ENCODE measurements around the gene EPC1. TPM values are rescaled to one million over a fixed set of nuclear protein-coding genes. Genes with fewer than 3 reads are reported as not detected.

The EPC1 gene
- total RNA-seq, 2 experiments from 2014 or later, result 27.1 to 27.3 TPM

GRCh38 chr10:32331606-32332005 lies 15.4 kb downstream of the EPC1 start:
- intact Hi-C loops (cut with micrococcal nuclease), result loop anchor here (1.0 to 5.0 kb wide), 8 partner anchors 9 to 1629 kb away; partner anchors contain the start of gene ARHGAP12
- Mint-ChIP-seq H3K27me3 (no peaks in the 10 kb centered on the region), H3K36me3 (peaks cover 14% of the 10 kb centered on the region), H3K4me3 (no peak overlapping the region), H3K4me1 (ENCODE audit: low read depth) (peaks cover 94% of the 10 kb centered on the region), H3K9me3 (no peaks in the 10 kb centered on the region), H3K27ac (peak overlapping the region; percentile 91)
- CTCF ChIA-PET, result interaction anchor here (5.7 kb wide), 1 partner anchor 14 kb away, joined by 43 read pairs; no protein-coding TSS in a partner anchor
- POLR2A ChIA-PET, result interaction anchor here (0.5 to 4.4 kb wide), 3 partner anchors 13 to 81 kb away, joined by 3 to 35 read pairs (median 10); no protein-coding TSS in a partner anchor
- DNase-seq, result no peak

- H3K4me3 Mint-ChIP-seq, result no peak overlapping the region
- DNase-seq, result no peak
- H3K27ac Mint-ChIP-seq, result peak overlapping the region; percentile 34
- intact Hi-C loops (cut with micrococcal nuclease), result loop anchor here (5.0 kb wide), 3 partner anchors 33 to 1628 kb away; partner anchors contain the start of gene ARHGAP12
- H3K4me1 Mint-ChIP-seq (ENCODE audit: low read depth), result peaks cover 96% of the 10 kb centered on the region
- CTCF ChIA-PET, result interaction anchor here (0.6 to 1.9 kb wide), 7 partner anchors 10 to 74 kb away, joined by 3 to 6 read pairs (median 4); no protein-coding TSS in a partner anchor
- no peaks in the 10 kb centered on the region for H3K27me3 Mint-ChIP-seq
- H3K36me3 Mint-ChIP-seq, result peaks cover 10% of the 10 kb centered on the region
- H3K9me3 Mint-ChIP-seq, result no peaks in the 10 kb centered on the region
- POLR2A ChIA-PET, result interaction anchor here (1.0 to 2.5 kb wide), 3 partner anchors 12 to 48 kb away, joined by 5 to 9 read pairs (median 5); no protein-coding TSS in a partner anchor
These were observed 16.7 kb downstream of the EPC1 start for GRCh38 chr10:32330214-32330613.

DNA sequence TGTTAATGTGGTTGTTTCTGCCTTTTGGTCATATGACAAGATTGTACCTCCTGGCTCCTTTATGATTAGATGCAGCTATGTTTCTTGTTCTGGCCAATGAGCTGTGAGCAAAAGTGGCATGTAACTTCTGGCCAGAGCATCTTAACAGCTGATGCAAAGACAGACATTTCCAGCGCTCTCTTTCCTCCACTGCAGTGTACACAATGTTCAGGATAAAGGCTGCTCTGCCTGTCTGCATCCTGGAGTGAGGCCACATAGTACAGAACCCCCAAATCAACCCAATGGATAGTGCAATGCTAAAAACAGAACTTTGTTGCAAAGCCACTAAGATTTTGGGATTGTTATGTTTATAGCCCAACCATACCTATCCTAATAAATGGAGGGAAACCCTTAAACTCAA lies 17.9 kb downstream of the EPC1 start:
- intact Hi-C loops (cut with micrococcal nuclease), result no loop called here
- Mint-ChIP-seq H3K4me1 (ENCODE audit: low read depth) (peaks cover 91% of the 10 kb centered on the region), H3K9me3 (no peaks in the 10 kb centered on the region), H3K27me3 (no peaks in the 10 kb centered on the region), H3K27ac (peak overlapping the region; percentile 69), H3K4me3 (no peak overlapping the region), H3K36me3 (peaks cover 11% of the 10 kb centered on the region)
- ChIA-PET CTCF (interaction anchor here (1.1 to 1.9 kb wide), 8 partner anchors 9 to 116 kb away, joined by 3 to 5 read pairs (median 4); partner anchors contain the start of gene CCDC7), POLR2A (interaction anchor here (1.0 to 2.5 kb wide), 3 partner anchors 11 to 49 kb away, joined by 5 to 9 read pairs (median 5); no protein-coding TSS in a partner anchor)
- no peak for DNase-seq

DNA sequence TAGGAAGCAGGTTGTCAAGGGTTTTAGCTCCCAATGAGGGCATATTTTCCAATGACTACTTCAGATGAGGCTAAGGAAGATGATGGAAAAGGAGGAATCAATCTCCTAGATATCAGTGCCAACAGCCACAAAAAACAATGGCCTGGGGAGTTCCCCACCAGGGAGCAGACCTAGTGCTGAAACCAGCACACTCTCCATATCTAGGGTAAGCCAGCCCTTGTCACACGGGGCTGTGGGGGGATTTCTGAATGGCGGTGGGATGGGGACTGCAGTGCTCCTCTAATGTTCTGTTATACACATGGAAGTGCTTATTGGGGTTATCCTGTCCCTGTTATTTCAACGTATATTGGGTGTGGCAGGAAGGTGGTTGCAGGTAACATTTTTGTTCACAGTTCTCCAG lies 18.5 kb downstream of the EPC1 start:
- Mint-ChIP-seq H3K9me3 (no peaks in the 10 kb centered on the region), H3K4me3 (no peak overlapping the region), H3K4me1 (ENCODE audit: low read depth) (peaks cover 87% of the 10 kb centered on the region), H3K27me3 (no peaks in the 10 kb centered on the region), H3K27ac (peak overlapping the region; percentile 69), H3K36me3 (peaks cover 11% of the 10 kb centered on the region)
- DNase-seq, result no peak
- POLR2A ChIA-PET, result interaction anchor here (1.0 to 2.5 kb wide), 3 partner anchors 10 to 50 kb away, joined by 3 to 9 read pairs (median 5); no protein-coding TSS in a partner anchor
- intact Hi-C loops (cut with micrococcal nuclease), result no loop called here
- CTCF ChIA-PET, result interaction anchor here (1.3 to 1.7 kb wide), 3 partner anchors 17 to 117 kb away, joined by 3 to 4 read pairs (median 3); partner anchors contain the start of gene CCDC7

- DNase-seq, result no peak
- CTCF ChIA-PET, result no interaction called here
- intact Hi-C loops (cut with micrococcal nuclease), result no loop called here
- Mint-ChIP-seq H3K4me1 (ENCODE audit: low read depth) (peaks cover 81% of the 10 kb centered on the region), H3K27ac (peak overlapping the region; percentile 21), H3K36me3 (peaks cover 4% of the 10 kb centered on the region), H3K27me3 (no peaks in the 10 kb centered on the region), H3K4me3 (no peak overlapping the region), H3K9me3 (no peaks in the 10 kb centered on the region)
- POLR2A ChIA-PET, result no interaction called here
These were observed 19.6 kb downstream of the EPC1 start for GRCh38 chr10:32327364-32327691.

DNA sequence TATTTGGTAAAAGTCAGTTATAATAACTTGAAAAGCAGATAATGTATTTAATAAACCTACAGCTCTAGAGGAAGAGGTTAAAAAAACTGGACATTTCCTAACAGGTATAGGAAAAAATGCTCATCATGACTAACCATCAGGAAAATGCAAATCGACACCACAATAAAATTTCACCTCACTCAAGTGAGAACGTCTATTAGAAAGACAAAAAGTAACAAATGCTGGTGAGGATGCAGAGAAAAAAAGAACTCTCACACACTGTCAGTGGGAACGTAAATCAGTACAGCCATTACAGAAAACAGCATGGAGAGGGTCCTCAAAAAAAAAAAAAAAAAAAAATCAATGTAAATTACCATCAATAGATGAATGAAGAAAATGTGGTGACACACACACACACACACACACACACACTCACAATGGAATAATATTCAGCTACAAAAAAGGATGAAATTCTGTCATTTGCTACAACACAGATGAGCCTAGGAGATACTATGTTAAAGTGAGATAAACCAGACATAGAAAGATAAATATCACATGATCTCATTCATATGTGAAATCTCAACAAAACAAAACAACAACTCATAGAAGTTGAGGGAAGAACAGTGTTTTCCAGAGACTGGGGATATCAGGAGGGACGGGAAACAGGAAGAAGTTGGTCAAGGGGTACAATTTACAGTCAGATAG lies 20.1 kb downstream of the EPC1 start:
- CTCF ChIA-PET, result no interaction called here
- Mint-ChIP-seq H3K4me3 (no peak overlapping the region), H3K4me1 (ENCODE audit: low read depth) (peaks cover 77% of the 10 kb centered on the region), H3K9me3 (no peaks in the 10 kb centered on the region), H3K27ac (peak overlapping the region; percentile 62), H3K36me3 (peaks cover 4% of the 10 kb centered on the region), H3K27me3 (no peaks in the 10 kb centered on the region)
- POLR2A ChIA-PET, result no interaction called here
- no peak for DNase-seq
- intact Hi-C loops (cut with micrococcal nuclease), result no loop called here

GRCh38 chr10:32326119-32326518 lies 20.8 kb downstream of the EPC1 start:
- ChIA-PET CTCF (no interaction called here), POLR2A (no interaction called here)
- Mint-ChIP-seq H3K27me3 (no peaks in the 10 kb centered on the region), H3K9me3 (no peaks in the 10 kb centered on the region), H3K4me1 (ENCODE audit: low read depth) (peaks cover 80% of the 10 kb centered on the region), H3K4me3 (no peak overlapping the region), H3K36me3 (peaks cover 4% of the 10 kb centered on the region), H3K27ac (peak overlapping the region; percentile 62)
- intact Hi-C loops (cut with micrococcal nuclease), result no loop called here
- no peak for DNase-seq

- ChIA-PET CTCF (interaction anchor here (1.2 to 1.5 kb wide), 2 partner anchors 14 to 27 kb away, joined by 3 read pairs; no protein-coding TSS in a partner anchor), POLR2A (no interaction called here)
- no peak for DNase-seq
- Mint-ChIP-seq H3K36me3 (peaks cover 4% of the 10 kb centered on the region), H3K27ac (no peak overlapping the region), H3K4me1 (ENCODE audit: low read depth) (peaks cover 78% of the 10 kb centered on the region), H3K4me3 (no peak overlapping the region), H3K9me3 (peaks cover 2% of the 10 kb centered on the region), H3K27me3 (no peaks in the 10 kb centered on the region)
- intact Hi-C loops (cut with micrococcal nuclease), result no loop called here
These were observed 23.9 kb downstream of the EPC1 start for GRCh38 chr10:32323051-32323450.

GRCh38 chr10:32321016-32321631 lies 25.8 kb downstream of the EPC1 start:
- no peak for DNase-seq
- peaks cover 2% of the 10 kb centered on the region for H3K9me3 Mint-ChIP-seq
- peaks cover 75% of the 10 kb centered on the region for H3K4me1 Mint-ChIP-seq (ENCODE audit: low read depth)
- no peaks in the 10 kb centered on the region for H3K27me3 Mint-ChIP-seq
- ChIA-PET POLR2A (interaction anchor here (0.8 kb wide), 1 partner anchor 25 kb away, joined by 3 read pairs; no protein-coding TSS in a partner anchor), CTCF (interaction anchor here (0.7 kb wide), 1 partner anchor 137 kb away, joined by 3 read pairs; no protein-coding TSS in a partner anchor)
- H3K27ac Mint-ChIP-seq, result peak overlapping the region; percentile 51
- peaks cover 4% of the 10 kb centered on the region for H3K36me3 Mint-ChIP-seq
- no peak overlapping the region for H3K4me3 Mint-ChIP-seq
- intact Hi-C loops (cut with micrococcal nuclease), result no loop called here

DNA sequence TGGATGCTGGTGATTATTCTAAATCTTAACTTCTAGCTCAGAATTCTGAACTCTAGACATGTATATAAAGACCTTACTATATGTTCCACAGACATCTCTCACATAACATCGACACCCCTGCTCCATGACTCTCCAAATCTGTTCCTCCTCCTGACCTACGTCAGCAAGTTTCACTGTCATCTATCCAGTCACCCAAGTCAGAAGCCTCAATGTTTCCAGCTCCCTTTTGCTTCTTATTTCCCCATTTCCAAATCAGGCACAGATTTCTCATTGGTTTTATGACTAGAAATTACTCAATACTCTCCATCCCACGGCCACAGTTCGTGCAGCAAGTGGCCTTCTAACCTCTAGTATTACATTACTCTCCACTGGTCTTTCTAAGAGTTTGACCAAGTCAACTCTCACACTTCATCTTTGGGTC lies 28.5 kb downstream of the EPC1 start:
- no peaks in the 10 kb centered on the region for H3K27me3 Mint-ChIP-seq
- ChIA-PET POLR2A (interaction anchor here (1.0 to 1.9 kb wide), 7 partner anchors 11 to 74 kb away, joined by 3 to 15 read pairs (median 8); no protein-coding TSS in a partner anchor), CTCF (interaction anchor here (0.5 to 1.4 kb wide), 3 partner anchors 11 to 75 kb away, joined by 3 to 6 read pairs (median 4); no protein-coding TSS in a partner anchor)
- peaks cover 2% of the 10 kb centered on the region for H3K9me3 Mint-ChIP-seq
- peak overlapping the region; percentile 88 for H3K27ac Mint-ChIP-seq
- H3K4me3 Mint-ChIP-seq, result peak overlapping the region; percentile 48
- peak; percentile 55 for DNase-seq
- H3K36me3 Mint-ChIP-seq, result peaks cover 3% of the 10 kb centered on the region
- peaks cover 77% of the 10 kb centered on the region for H3K4me1 Mint-ChIP-seq (ENCODE audit: low read depth)
- intact Hi-C loops (cut with micrococcal nuclease), result loop anchor here (1.0 to 2.0 kb wide), 6 partner anchors 11 to 74 kb away; no protein-coding TSS in a partner anchor

DNA sequence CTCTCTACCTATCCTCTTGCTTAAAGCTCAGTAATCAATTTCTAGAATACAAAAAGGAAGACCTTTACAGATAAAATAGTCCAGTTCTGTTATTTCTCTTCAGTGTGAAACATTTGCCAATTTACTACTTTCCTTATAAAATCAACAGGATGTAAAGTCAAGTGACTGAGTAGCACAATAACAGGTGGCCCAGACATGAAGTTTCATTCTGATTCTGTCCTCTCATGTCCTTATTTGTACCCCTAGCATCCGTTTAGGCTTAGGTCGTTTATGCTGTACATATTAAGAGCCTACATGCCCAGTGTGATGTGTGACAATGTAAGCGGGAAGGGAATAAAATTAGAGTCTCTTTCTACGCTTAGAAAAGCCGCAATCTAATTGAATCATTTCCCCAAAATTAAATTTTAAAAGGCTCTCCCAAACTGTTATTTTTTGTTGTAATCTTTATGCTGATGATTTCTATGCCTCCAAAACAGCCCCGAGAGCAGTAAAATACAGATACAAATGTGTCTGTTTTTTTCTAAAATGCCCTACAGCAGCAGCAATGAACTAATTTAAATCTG lies 29.1 kb downstream of the EPC1 start:
- POLR2A ChIA-PET, result interaction anchor here (1.0 to 1.9 kb wide), 7 partner anchors 12 to 73 kb away, joined by 3 to 15 read pairs (median 8); no protein-coding TSS in a partner anchor
- no peak for DNase-seq
- H3K9me3 Mint-ChIP-seq, result peaks cover 2% of the 10 kb centered on the region
- no peaks in the 10 kb centered on the region for H3K27me3 Mint-ChIP-seq
- CTCF ChIA-PET, result interaction anchor here (0.5 to 1.4 kb wide), 3 partner anchors 12 to 75 kb away, joined by 3 to 6 read pairs (median 4); no protein-coding TSS in a partner anchor
- peak overlapping the region; percentile 48 for H3K4me3 Mint-ChIP-seq
- H3K36me3 Mint-ChIP-seq, result peaks cover 3% of the 10 kb centered on the region
- peaks cover 81% of the 10 kb centered on the region for H3K4me1 Mint-ChIP-seq (ENCODE audit: low read depth)
- peak overlapping the region; percentile 88 for H3K27ac Mint-ChIP-seq
- intact Hi-C loops (cut with micrococcal nuclease), result loop anchor here (1.0 to 2.0 kb wide), 6 partner anchors 11 to 74 kb away; no protein-coding TSS in a partner anchor

Data from activated CD4-positive, alpha-beta memory T cell treated with anti-CD3 and anti-CD28 coated beads for 36 hours (primary cell).